HCEC 1CT (cell line): ENCODE data around the gene CD40LG.

Source experiments
- DNase-seq: peaks from one replicate; pipeline ENCODE4 v3.0.0-alpha.2; 2017

The CD40LG gene

DNA sequence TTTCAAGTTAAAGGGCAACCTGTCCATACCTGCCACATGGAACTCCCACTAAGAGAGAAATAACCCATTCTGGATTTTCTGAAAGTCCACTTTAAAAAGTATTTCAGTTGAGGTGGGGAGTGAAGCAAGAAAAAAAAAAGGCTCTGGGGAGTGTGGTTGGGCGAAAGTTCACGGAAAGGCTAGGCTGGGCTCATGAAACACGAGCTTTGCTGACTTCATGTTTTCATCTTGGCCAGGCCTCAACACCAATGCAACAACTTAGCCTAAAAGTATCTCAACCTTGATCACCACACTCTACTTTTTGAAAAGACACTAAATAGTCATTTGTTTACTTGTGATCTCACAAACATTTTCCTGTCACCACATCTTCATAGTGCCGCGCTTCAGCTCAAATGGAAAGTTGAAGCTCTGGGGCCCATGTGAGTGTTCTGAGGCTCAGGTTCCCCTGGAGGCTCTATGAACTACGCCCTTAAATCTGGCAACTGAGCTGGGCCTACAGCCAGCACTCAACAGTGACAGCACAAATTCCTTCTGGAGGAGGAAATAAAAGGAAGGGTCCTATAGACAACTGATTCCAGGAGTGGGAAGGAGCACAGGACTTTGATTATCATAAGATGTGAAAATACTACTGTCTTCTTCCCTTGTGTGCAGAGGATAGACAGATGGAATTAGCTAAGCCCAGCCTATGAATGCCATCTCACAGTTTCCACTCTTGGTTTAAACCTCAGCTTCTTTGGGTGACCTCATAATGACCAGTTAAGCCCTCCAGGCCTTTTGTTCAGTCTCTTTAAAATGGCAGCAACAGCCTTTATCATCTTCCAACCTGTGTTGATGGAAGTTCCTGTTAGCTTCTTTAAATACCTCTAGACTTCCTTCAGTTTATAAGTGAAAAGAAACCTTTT, 5.1 kb downstream of the CD40LG start:
- DNase-seq, result no peak

DNA sequence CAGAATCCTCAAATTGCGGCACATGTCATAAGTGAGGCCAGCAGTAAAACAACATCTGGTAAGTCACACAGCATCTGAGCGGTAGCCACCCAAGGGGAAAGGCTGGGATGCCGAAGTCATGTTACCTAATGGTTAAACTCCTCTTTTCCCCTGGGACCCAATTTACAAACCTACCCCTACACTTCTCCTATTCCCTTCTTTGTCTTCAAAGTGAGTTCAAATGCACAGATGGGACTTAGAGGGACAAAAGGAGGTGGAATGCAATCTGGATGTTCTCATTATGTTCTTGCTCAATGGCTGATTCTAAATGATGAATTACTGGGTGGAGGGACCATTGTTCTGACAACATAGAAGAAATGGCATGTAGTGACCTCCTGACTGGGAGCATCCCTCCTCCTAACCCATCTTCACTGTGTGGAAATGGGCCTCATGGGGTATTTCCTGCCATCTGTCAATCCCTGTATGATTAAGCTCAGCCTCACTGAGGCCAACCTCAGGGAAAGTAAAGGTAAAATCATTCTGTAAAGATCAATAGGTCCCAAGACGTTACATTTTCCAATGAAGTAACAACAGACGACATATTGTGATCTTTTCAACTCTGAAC, 8.5 kb downstream of the CD40LG start:
- no peak for DNase-seq

DNA sequence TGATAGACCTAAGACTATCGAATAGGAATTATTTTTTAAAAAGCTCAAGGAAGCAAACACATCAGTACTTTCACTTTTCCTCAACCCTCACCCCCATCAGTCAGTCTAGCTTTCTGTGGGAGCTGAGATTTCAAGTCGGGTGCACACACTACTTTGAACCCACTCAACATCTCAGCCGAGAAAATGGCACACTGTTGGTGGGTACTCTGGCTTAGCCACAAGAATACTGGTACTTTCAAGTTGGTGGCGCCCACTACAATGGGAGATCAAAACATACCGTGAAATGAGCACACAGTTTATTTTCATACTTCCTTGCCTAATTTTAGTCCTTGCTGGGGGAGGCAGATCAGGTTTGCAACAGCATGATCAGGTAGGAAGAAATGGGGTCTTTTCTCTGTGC, 10.2 kb downstream of the CD40LG start:
- no peak for DNase-seq

DNA sequence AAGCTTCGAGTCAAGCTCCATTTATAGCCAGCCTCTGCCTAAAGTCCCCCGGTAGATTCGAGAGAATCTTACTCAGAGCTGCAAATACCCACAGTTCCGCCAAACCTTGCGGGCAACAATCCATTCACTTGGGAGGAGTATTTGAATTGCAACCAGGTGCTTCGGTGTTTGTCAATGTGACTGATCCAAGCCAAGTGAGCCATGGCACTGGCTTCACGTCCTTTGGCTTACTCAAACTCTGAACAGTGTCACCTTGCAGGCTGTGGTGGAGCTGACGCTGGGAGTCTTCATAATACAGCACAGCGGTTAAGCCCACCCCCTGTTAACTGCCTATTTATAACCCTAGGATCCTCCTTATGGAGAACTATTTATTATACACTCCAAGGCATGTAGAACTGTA, 11.2 kb downstream of the CD40LG start:
- no peak for DNase-seq

DNA sequence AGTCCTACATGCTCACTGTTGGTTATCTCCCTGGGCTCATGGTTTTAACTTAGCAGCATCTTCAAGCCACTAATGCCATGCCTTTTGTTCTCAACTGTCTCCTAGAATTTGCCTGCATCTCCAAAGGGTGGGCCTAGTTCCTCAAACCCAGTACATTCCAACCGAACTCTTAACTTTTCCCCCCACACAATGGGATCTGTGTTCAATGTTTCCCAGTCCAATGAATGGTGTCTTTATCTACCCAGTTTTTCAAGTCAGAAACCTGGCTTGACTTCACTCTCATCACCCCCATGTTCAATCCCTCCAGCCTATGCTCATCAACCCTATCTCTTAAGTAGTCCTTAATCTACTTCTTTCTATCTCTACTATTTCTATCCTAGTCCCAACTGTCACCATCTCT, 12.9 kb downstream of the CD40LG start:
- no peak for DNase-seq

DNA sequence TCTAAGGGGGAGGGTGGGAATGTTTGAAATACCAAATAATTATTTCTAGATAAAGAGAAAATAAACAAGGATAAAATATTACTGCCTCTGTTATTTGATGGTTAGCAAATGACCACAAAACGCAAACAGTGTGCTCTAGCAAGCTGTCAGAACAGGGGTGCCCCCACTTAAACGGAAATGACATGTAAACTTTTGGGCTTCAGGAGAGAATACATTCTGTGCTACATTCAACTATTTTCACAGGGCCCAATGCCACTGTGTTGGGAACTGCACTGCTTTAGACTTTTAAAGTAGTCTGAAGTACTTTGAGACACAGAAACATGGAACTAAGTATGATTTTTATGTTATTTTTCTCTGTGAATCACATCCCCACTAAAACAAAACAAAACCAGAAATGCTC, 14.1 kb downstream of the CD40LG start:
- no peak for DNase-seq

DNA sequence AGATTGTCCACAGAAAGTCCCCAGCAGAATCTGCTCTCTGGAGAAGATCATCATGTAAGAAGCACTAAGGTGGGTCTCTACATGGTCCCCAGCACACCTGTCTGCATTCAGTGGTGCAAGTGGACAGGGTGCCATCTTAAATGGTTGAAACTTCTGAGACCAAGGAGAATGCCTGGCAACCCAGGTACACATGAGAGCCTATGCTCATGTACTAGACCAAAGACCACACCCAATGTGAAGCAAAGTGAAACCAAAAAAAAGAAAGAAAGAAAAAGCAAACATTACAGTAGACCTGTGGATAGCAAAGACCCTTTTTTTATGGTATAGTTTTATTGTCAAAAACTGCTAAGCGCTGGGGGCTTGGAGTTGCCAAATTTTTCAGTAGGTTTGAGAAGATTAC, 15.0 kb downstream of the CD40LG start:
- no peak for DNase-seq

DNA sequence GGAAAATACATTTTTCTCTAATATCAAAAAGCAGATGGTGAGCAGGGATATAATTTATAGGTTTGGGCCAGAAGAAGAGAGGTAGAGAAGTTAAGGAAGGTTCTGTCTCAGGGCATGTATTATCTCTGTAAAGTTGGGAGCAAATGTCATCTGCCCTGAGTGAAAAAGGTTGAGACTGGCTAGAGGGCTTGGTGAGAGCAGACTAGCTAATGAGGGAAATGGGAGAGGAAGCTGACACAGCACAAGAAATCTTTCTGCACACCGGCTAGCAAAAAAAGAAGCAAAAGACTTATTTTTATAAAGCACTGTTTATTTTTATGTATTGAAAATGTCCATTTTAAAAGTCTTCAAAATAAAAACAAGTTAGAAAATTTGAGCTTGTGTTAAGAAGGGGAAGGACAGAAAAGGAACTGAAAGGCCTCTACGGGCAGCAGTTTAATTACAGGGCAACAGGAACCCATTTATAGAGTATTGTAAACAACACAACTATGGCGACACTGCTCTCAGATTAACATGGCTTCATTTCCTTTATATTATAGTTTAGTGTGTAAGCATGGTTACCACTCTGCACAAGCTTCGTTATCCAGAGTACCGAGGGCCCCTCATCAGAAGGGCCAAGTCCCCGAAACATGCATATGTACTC, 17.4 kb downstream of the CD40LG start:
- no peak for DNase-seq

DNA sequence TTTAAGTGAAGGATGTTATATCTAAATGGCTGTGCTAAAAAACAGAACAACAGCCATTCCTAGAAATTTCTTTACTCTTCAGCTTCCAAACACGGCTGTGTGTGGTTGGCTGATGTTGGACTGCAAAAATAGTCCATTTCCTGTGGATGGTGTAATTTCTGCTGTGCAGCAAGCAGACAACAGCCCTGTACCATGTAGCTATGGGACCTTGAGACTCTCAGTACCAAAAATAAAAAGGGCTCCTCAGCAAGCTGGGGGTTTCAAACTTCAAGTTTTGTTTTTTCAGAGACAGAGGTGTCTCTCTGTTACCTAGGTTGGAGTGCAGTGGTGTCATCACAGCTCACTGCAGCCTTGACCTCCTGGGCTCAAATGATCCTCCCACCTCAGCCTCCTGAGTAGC, 18.1 kb downstream of the CD40LG start:
- DNase-seq, result no peak

DNA sequence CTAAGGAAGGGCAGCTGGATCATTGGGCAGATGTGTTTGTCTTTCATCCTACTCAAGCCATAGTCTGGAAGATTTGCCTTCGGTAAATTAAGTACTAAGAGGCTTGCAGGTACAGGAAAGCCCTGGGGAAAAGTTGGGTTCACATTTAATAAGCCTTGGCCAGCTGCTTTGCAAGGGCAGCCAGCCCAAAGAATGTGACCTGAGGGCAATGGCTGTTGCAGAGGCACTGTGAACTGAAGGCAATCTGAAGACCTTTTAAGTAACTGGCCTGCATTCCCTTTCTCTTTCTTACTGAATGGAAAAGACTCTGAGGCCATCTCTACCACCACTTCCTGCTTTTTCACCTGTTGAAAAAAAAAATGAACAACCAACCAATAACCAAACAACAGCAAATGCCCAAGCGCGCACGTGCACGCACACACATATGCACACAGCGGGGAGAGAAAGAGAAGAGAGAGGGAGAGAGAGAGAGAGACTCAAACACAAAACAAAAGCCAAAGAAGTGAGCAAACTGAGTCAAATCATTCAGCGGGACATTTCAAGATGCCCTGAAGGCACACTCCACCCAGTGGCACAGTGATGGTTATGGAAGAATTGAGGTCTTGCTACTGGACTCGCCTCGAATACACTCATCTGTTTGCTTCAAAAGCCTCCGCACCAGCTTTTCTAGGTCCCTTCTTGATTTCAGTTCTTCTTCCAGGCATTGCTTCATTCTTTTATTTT, 19.6 kb downstream of the CD40LG start:
- DNase-seq, result no peak

DNA sequence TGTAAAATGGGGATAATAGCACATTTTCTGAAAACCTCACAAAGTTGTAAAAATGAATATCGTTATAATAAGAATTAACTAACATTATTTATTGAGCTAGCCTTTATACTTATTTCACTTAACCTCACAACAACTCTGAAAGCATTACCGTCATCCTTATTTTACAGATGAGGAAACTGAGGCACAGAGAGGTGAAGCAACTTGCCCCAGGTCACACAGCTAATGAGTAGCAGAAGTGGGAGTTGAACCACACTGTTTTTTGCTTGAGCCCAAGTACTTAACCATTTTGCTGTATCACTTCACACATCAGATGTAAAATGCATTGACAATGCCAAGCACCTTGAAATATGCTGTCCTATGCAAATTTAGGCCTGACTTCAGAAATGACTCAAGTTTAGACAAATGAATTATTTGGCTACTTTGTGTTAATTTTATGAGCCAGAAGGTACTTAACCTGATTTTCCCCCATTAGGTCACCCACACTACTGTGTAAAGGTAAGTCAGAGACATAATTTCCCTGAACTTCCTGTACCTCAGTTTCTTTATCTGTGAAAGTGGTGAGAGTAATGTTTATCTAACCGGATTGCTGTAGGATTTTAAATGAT, 23.1 kb downstream of the CD40LG start:
- no peak for DNase-seq

DNA sequence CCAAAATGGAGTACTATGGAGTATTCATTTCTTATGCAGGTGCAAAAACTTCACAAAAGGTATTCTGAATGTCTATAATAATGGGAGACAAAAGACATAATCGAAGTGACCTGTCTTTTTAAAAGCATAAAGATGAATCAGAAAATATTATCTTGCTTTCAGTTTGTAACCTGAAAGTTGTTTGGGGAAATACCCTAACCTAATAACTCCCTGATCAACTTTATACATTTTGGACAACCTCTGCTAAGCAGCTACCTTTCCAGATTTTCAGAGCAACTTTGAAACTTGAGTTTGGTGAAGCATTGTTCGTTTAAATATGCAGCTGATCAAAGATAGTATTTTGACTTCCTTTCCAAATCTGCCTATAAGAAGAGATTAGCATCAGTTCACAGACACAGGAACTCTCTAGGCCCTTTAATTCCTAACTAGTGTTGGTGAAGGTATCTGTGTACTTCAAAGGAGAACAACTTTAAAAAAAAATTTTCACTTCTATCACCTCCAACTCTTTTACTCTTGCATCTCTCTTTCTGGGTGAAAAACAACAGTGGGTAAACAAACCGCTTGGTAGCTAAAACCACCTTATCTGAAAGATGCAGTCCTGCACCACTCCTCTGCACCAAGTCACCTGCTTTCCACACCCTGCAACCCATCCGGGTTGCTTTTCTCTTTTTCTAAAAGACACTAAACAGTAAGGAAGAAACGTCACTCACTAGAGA, 26.5 kb downstream of the CD40LG start:
- DNase-seq, result no peak

DNA sequence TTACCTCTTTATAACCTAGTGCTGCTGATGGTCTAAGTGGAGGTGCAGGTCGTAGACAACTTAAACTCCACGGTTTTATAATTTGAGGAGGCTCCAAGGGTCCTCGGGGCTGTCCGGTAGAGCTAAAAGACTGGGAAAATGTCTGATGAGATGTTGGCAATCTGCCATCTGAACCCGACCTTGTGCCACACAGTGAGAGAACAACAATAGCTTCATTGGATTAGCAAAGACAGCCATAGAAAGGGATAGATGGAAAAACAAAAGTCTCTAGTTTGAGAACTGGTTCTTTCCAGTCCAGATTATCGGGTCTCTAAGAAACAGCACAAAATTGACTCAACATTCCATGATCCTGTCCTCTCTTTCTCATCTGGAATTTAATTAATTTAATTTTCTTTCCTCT, 31.6 kb downstream of the CD40LG start:
- no peak for DNase-seq

DNA sequence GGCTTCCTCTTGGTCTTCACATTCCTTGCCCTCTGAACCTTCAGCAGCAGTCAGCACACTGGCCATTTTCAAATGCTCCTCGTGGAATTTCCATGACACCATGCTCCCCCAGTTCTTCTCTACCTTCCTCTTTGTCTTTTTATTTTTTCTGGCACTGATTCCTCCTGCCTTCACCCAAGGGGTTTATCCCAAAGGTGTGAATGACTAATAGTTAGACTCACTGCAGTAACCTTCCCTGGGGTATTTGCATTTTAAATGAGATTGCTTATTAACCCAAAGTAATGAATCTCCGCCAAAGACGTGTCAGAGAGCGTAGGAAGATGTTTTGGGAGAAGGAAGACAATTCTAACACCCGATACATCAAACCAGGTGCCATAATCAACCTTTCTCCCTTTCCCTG, 36.2 kb downstream of the CD40LG start:
- DNase-seq, result no peak

DNA sequence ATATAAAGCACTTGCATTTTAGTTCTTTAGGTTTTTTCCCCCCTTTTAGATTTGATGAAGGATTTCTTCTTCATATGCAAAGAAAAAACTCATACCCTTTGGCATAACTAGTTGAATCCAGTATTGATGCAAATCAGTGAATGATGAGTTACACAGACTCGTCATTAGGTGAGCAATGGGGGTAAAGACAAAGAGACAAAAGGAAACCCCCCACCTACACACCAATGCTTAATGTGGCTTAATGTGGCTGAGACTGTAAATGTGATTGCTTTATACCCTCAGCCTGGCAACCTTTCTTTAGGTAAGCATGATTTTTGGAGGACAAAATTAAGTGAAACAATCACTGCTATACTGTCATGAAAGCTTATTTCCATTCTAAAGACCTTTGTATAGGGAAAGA, 39.5 kb downstream of the CD40LG start:
- DNase-seq, result no peak

DNA sequence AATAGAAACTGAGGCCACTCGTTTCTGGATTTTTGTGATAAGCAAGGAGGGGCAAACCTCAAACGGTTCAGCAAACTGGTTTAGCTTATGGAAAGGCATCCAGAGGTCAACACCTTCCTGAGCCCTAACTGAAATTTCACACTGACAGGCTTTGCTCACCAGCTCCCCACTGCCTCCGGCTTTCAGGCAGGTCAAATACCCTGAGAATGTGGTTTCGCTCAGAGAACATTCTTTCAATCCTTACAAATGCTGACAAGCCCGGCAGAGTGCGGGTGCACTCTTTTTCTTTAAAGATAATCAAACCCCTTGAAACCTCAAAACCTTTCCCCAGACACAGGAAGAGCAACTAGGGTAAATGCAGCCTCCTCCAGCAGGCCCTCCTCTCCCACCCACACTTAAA, 41.5 kb downstream of the CD40LG start:
- no peak for DNase-seq

DNA sequence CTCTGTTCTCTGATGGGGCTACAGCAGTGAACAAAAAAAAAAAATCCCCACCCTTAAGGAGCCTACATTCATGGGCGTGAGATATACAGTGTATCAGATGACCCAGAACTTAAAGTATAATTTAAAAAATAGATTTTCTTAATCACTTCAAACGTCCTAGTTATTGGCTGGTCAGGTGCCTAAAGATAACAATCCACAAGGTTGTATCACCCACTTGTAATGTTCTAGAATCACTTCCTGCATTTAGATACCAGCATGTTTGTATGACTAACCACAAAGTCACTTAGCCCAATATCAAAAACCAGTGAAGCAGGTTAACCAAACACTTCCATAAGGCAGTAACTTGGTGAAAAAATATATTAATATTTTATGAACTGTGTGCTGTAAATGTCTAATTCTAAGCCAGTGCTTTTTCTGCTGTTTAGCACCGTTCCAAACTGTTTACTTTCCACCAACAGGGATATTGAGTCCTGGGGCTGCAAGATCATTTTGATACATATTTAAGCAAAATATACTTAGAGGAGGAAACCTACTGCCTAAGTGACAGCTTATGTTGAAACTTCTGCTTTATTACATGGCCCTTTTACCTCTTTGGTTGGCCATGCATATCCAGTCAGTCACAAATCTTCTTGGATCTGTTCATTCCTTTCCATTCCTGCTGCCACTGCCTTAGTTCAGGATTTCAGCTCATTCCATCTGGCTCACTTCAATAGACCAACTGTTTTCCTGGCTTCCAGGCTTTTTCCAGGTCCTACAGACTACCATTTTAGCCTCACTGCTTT, 43.3 kb downstream of the CD40LG start:
- DNase-seq, result peak; percentile 13

DNA sequence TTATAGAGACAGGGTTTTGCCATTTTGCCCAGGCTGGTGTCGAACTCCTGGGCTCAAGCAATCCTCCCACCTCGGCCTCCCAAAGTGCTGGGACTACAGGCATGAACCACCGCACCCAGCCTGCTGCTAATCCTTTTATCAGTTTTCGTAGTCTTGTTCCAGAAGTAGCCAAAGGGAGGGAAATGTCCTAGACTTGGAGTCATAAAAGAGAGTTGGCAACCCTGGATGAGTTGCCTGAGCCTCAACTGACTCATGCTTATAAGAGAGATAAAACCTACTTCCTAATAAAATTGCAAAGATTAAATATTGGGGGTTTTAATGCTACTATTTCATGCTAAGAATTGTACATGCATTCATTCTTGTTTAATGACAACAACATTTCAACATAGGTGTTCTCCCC, 44.3 kb downstream of the CD40LG start:
- DNase-seq, result no peak

DNA sequence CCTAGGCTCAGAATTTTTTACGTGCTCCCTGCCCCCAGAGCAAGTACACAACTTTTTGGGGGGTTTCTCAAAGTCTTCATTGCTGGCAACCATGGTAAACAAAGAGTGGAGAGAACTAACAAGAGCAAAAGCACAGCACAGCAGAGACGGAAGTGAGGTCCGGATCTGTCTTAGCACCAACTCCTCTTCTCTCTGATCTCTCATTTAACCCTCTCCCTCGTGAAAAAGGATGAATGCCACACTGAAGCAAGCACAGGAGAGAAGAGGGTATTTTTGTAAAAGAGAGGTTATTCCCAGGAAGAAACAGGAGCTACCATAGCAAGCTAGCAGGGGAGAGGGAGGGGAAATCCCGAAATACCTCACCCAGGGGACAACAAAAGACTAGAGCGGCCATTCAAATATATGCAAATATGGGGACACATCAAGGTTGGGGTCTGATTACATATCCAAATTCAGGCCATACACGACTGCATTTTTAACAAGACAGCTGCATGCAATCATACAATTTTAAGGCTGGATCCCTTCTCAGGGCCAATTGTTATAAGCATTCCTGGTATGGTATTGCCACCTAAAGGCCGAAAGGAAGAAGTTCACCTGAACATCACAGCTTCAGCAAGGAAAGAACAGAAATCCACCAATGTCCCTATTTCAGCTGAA, 46.6 kb downstream of the CD40LG start:
- DNase-seq, result peak; percentile 30

DNA sequence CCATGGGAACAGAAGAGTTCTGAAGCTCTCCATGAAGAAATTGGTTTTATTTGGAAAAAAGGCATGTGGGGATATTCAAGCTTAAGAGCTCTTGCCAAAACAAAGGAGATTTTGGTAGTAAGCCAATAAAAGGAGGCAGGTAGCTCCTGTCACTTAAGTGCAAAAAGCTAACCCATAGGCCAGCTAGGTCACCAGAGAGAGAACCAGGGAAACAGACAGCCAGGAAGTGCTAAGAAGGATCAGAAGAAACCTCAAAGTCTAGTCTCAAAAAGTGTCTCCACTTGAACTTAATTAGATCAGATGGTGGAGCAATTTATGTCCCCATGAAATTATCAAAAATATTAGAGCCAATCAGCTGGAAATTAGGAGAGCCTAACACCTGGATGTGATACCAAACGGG, 49.2 kb downstream of the CD40LG start:
- DNase-seq, result no peak

DNA sequence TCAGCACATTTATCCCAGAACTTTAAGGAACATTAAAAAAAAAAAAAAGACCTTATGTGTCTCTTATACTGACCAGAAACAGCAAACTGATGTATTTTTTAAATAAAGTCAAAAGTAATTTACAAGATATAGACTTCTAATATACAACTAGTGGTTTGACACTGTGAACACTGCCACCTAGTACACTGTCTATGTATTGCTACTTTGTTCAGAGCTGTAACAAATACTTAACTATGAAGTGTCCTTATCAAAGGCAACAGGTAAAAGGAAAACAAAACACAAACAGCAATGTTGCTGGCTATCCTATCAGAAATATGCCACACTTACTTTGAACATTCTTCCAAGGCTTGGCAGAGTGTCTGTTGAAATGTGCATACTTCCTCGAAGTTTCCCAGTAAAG, 60.4 kb downstream of the CD40LG start:
- DNase-seq, result peak; percentile 9
